GM13976 (cell line): ENCODE data around the gene MEX3A.

ENCODE experiments used
- DNase-seq: peaks from one replicate; pipeline ENCODE4 v3.0.0; 2012; ENCODE audit warnings: low spot score
- CTCF ChIP-seq: IDR thresholded peaks from 2 replicates; pipeline ENCODE4 v1.5.1; 2012; ENCODE audit warnings: borderline replicate concordance, mild to moderate bottlenecking; ENCODE audit not compliant: insufficient read depth; ENCODE audit errors: extremely low read depth, missing control alignments, control extremely low read depth
- in situ Hi-C: fragments of 300-500 bp; cut with MboI; formaldehyde crosslinking; loops from one replicate; pipeline ENCODE4 v1.12.0; 2022; ENCODE audit warnings: low sequenced_read_pairs, mixed read lengths, inconsistent platforms; ENCODE audit not compliant: unreplicated experiment

Gene MEX3A

GRCh38 chr1:156104861-156105832, 22.9 kb upstream of the MEX3A start:
- TF ChIP-seq CTCF, result no peak

GRCh38 chr1:156104065-156104810, 22.0 kb upstream of the MEX3A start:
- TF ChIP-seq CTCF, result no peak
- in situ Hi-C loops, result no loop called here
- DNase-seq, result no peak

More at GRCh38 chr1:156104861-156105832, 22.9 kb upstream of the MEX3A start:
- in situ Hi-C loops, result no loop called here
- DNase-seq, result no peak

GRCh38 chr1:156103521-156103947, 21.3 kb upstream of the MEX3A start:
- TF ChIP-seq CTCF, result no peak
- no peak for DNase-seq
- in situ Hi-C loops, result no loop called here

GRCh38 chr1:156102633-156103511, 20.6 kb upstream of the MEX3A start:
- in situ Hi-C loops, result no loop called here
- DNase-seq, result no peak

GRCh38 chr1:156101880-156102279, 19.6 kb upstream of the MEX3A start:
- no peak for DNase-seq
- TF ChIP-seq CTCF, result no peak
- in situ Hi-C loops, result no loop called here

More at GRCh38 chr1:156102633-156103511, 20.6 kb upstream of the MEX3A start:
- no peak for TF ChIP-seq CTCF
